SKM-1 treated with dmso at 0.1 percent for 144 hours (cell line): Measurements from ENCODE around the gene SLC14A1.
A peak's percentile ranks its signal among the peaks of the same experiment; 100 is the strongest.

Experiments
- DNase-seq: peaks from one replicate; lab custom pipeline; 2025; ENCODE audit not compliant: unreplicated experiment; lab: John Stamatoyannopoulos, UW

Gene SLC14A1

GRCh38 chr18:45723567-45724355 lies at the start of gene SLC14A1:
TSS of gene SLC14A1 (plus strand) at chr18:45724181. CDS start at chr18:45730321, 6,140 bp downstream.
- no peak for DNase-seq

GRCh38 chr18:45677276-45677807 lies 46.6 kb upstream of the SLC14A1 start:
- DNase-seq, result no peak

- no peak for DNase-seq
Observed at GRCh38 chr18:45678441-45678840, 45.5 kb upstream of the SLC14A1 start.

- DNase-seq, result no peak
Observed at GRCh38 chr18:45678850-45679249, 45.1 kb upstream of the SLC14A1 start.

- no peak for DNase-seq
Observed at GRCh38 chr18:45680066-45680690, 43.8 kb upstream of the SLC14A1 start.

GRCh38 chr18:45682181-45682580 lies 41.8 kb upstream of the SLC14A1 start:
- DNase-seq, result no peak

- no peak for DNase-seq
Observed at GRCh38 chr18:45684341-45685115, 39.5 kb upstream of the SLC14A1 start.

- DNase-seq, result peak; percentile 96
Observed at GRCh38 chr18:45686891-45687611, 36.9 kb upstream of the SLC14A1 start.

- no peak for DNase-seq
Observed at GRCh38 chr18:45687621-45688020, 36.4 kb upstream of the SLC14A1 start.

GRCh38 chr18:45688113-45688512 lies 35.9 kb upstream of the SLC14A1 start:
- no peak for DNase-seq

GRCh38 chr18:45688833-45689232 lies 35.1 kb upstream of the SLC14A1 start:
- DNase-seq, result no peak

GRCh38 chr18:45689396-45689795 lies 34.6 kb upstream of the SLC14A1 start:
- no peak for DNase-seq

GRCh38 chr18:45690975-45691815 lies 32.8 kb upstream of the SLC14A1 start:
- DNase-seq, result peak; percentile 70

GRCh38 chr18:45691816-45692179 lies 32.2 kb upstream of the SLC14A1 start:
- no peak for DNase-seq

GRCh38 chr18:45702708-45703265 lies 21.2 kb upstream of the SLC14A1 start:
- DNase-seq, result no peak

GRCh38 chr18:45708831-45709230 lies 15.2 kb upstream of the SLC14A1 start:
- DNase-seq, result no peak

GRCh38 chr18:45712061-45712460 lies 11.9 kb upstream of the SLC14A1 start:
- DNase-seq, result no peak

- no peak for DNase-seq
Observed at GRCh38 chr18:45713239-45713638, 10.7 kb upstream of the SLC14A1 start.

GRCh38 chr18:45715212-45715780 lies 8.7 kb upstream of the SLC14A1 start:
- DNase-seq, result no peak
